Thoracic aorta (tissue), 2 donors: ENCODE results near the gene NDUFS3. TPM values are rescaled to one million over a fixed set of nuclear protein-coding genes. Genes with fewer than 3 reads are reported as not detected.

Source experiments
- ATAC-seq: fragments of 150-250 bp; one replicate; pipeline ENCODE4 v1.8.0; 2017; ENCODE audit warnings: low read depth; ENCODE audit not compliant: insufficient number of reproducible peaks, low FRiP score
- DNase-seq: peaks from one replicate; pipeline ENCODE4 v3.0.0-alpha.2; 2020; ENCODE audit warnings: low spot score
- H3K27ac ChIP-seq, 2 donors: fragments of 200-600 bp; sonication (generic); 1 replicate in 1 of 2; 2 replicates in 1 of 2; pipeline ENCODE4 v1.5.1; 2016; ENCODE audit warnings: mild to moderate bottlenecking in 2 of 2, moderate library complexity in 2 of 2
- H3K27me3 ChIP-seq: fragments of 200-600 bp; sonication (generic); replicated peaks from 2 replicates; pipeline ENCODE4 v1.6.0; 2016; ENCODE audit warnings: mild to moderate bottlenecking; ENCODE audit not compliant: insufficient read depth
- H3K36me3 ChIP-seq: fragments of 200-600 bp; sonication (generic); one replicate; pipeline ENCODE4 v1.5.1; 2016
- H3K4me1 ChIP-seq, 2 donors: fragments of 200-600 bp; sonication (generic); 1 replicate in 1 of 2; 2 replicates in 1 of 2; pipeline versions ENCODE4 v1.5.1 to v1.6.0; 2016; ENCODE audit warnings: low read depth in 2 of 2, mild to moderate bottlenecking in 1 of 2; ENCODE audit not compliant: control insufficient read depth in 1 of 2
- H3K4me3 ChIP-seq: fragments of 200-600 bp; sonication (generic); 2 replicates; pipeline ENCODE4 v1.5.1; 2016; ENCODE audit warnings: mild to moderate bottlenecking
- H3K9me3 ChIP-seq: fragments of 200-600 bp; sonication (generic); 2 replicates; pipeline ENCODE4 v1.5.1; 2016
- CTCF ChIP-seq: fragments of 200-600 bp; sonication (generic); IDR thresholded peaks from one replicate; pipeline ENCODE4 v1.5.1; 2019; ENCODE audit warnings: antibody characterized with exemption
- total RNA-seq, 2 donors: library from RNA; depleted of rRNA; stranded (reverse); fragments of >200 nt; gene quantifications; one replicate each; pipeline versions ENCODE4 v1.1.0 to v1.2.3, GENCODE V29; 2016

NDUFS3 gene
- total RNA-seq, 2 donors from 2014 or later, result 29.9 to 75.7 TPM

DNA sequence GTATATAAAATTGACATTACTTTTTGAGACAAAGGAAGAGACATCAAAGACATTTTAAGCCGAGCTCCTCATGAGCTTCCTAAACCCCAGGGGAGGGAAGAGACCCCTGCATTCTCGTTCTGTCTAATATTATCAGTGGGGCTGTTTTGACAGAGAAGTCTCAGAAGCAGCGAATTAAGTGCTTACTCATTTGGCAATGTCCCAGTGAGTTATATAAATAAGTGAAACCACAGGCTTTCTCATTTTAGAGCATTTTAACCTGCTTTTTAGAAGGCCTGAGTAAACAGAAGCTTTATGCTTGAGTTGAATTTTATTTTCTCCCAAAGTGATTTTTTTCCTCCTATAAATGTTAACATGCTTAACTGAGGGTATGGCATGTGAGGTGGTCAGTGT, 38.5 kb downstream of the NDUFS3 start:
- Histone ChIP-seq H3K4me1 (no peaks in the 10 kb centered on the region), H3K27me3 (no peaks in the 10 kb centered on the region), H3K27ac (no peak overlapping the region), H3K36me3 (peaks cover 25% of the 10 kb centered on the region), H3K4me3 (no peak overlapping the region), H3K9me3 (no peaks in the 10 kb centered on the region)
- DNase-seq (no peak), ATAC-seq (no peak)
- no peak for TF ChIP-seq CTCF

DNA sequence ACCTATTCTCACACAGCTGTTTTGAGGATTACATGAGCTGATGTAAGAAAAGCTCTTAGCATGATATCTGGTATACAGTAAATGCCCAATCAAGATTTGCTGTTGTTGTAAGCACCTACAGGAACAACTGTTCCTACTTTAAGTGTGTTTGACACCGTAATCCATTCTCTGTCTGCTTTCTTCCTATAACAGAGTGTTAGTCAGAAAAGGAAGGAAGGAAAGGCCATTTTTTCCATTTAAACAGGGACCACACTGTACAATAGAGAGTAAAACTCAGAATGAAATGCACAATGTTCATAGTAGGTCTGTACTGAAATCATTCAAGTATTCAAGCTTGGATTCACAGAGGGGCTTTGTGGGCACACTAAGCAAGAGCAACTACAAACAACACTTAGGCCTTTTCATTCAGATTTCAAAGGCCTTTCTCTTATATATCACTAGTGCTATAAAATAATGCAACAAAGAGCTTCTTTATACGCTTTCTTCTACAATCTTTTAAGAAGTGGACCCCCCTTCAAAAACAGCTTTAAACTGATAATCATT, 42.0 kb downstream of the NDUFS3 start:
- no peak for ATAC-seq
- peaks cover 36% of the 10 kb centered on the region for H3K36me3 ChIP-seq

DNA sequence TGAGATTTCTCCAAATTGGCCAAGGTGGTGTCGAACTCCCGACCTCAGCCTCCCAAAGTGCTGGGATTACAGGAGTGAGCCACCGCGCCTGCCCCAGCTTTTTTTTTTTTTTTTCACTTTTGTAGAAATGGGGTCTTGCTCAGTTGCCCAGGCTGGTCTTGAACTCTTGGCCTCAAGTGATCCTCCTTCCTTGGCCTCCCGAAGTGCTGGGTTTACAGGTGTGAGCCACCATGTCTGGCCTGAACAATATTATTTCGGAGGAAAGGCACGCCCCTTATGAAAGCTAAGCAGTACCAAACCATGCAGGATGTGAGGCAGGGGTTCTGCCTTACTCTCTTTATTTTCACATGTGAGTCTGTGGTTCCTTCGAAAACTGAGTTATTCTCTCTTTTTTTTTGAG, 47.4 kb downstream of the NDUFS3 start:
- Histone ChIP-seq H3K4me3 (no peak overlapping the region), H3K9me3 (no peaks in the 10 kb centered on the region), H3K4me1 (no peaks in the 10 kb centered on the region), H3K27ac (no peak overlapping the region), H3K36me3 (peaks cover 56% of the 10 kb centered on the region), H3K27me3 (no peaks in the 10 kb centered on the region)
- DNase-seq (no peak), ATAC-seq (no peak)
- no peak for TF ChIP-seq CTCF

More for the DNA sequence above, 42.0 kb downstream of the NDUFS3 start:
- no peaks in the 10 kb centered on the region for H3K27me3 ChIP-seq
- no peaks in the 10 kb centered on the region for H3K4me1 ChIP-seq
- H3K27ac ChIP-seq, result no peak overlapping the region
- no peak for DNase-seq
- no peaks in the 10 kb centered on the region for H3K9me3 ChIP-seq
- no peak overlapping the region for H3K4me3 ChIP-seq
- TF ChIP-seq CTCF, result no peak

DNA sequence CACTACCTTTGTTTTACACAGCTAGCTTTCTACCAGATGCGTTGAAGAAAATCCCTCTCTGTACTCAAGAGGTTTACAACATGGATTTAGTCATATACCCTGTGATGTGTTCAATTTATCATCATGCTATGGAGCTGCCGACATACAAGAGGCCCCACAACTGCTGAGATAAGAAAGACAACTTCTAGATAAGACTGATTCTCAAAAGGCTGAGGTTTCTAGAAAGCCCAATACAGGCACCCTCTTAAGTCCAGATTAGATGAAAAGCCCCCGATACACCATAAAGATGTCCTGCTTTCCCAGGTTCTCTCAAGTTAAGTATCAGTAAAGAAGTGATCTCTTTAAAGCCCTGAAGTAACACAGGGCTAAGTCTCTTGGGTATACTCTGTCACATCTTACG, 49.2 kb downstream of the NDUFS3 start:
- Histone ChIP-seq H3K27me3 (no peaks in the 10 kb centered on the region), H3K4me1 (no peaks in the 10 kb centered on the region), H3K9me3 (no peaks in the 10 kb centered on the region), H3K27ac (no peak overlapping the region), H3K36me3 (peaks cover 52% of the 10 kb centered on the region), H3K4me3 (no peak overlapping the region)
- ATAC-seq, result no peak
- no peak for TF ChIP-seq CTCF
- DNase-seq, result no peak

GRCh38 chr11:47631473-47631872, 52.6 kb downstream of the NDUFS3 start:
- H3K27ac ChIP-seq, result no peak overlapping the region
- H3K27me3 ChIP-seq, result no peaks in the 10 kb centered on the region
- H3K4me1 ChIP-seq, result no peaks in the 10 kb centered on the region
- no peaks in the 10 kb centered on the region for H3K9me3 ChIP-seq
- H3K36me3 ChIP-seq, result peaks cover 56% of the 10 kb centered on the region
- no peak overlapping the region for H3K4me3 ChIP-seq
- no peak for DNase-seq
- TF ChIP-seq CTCF, result no peak
- ATAC-seq, result no peak

Other genes starting within 250 kb of the NDUFS3 start
- not detected for gene MYBPC3, start 226.4 kb upstream of the NDUFS3 start, total RNA-seq
- 10 to 100 TPM; 35.0 to 44.4 TPM for gene SPI1, start 200.5 kb upstream of the NDUFS3 start, total RNA-seq
- gene SLC39A13, start 170.5 kb upstream of the NDUFS3 start, total RNA-seq, result 100 to 1,000 TPM in 1 of 2 donors, 10 to 100 TPM in 1; 97.7 to 163 TPM
- 100 to 1,000 TPM; 122 to 160 TPM for gene PSMC3, start 152.6 kb upstream of the NDUFS3 start, total RNA-seq
- gene RAPSN, start 129.9 kb upstream of the NDUFS3 start, total RNA-seq, result under 1 TPM in 1 of 2 donors, not detected in 1; 0.41 TPM
- gene CELF1, start 25.9 kb upstream of the NDUFS3 start, total RNA-seq, result 100 to 1,000 TPM; 112 to 114 TPM
- 100 to 1,000 TPM in 1 of 2 donors, 10 to 100 TPM in 1; 69.9 to 112 TPM for gene PTPMT1, start 13.5 kb upstream of the NDUFS3 start, total RNA-seq
- 10 to 100 TPM; 14.9 to 19.1 TPM for gene KBTBD4, start 104 bp upstream of the NDUFS3 start, total RNA-seq
- gene FAM180B, start 7.6 kb downstream of the NDUFS3 start, total RNA-seq, result 1 to 10 TPM in 1 of 2 donors, under 1 TPM in 1; 0.27 to 3.4 TPM
- gene C1QTNF4, start 15.3 kb downstream of the NDUFS3 start, total RNA-seq, result 1 to 10 TPM; 2.0 to 2.8 TPM
- 10 to 100 TPM; 21.9 to 47.8 TPM for gene MTCH2, start 63.5 kb downstream of the NDUFS3 start, total RNA-seq
- gene AGBL2, start 136.3 kb downstream of the NDUFS3 start, total RNA-seq, result under 1 TPM in 1 of 2 donors, not detected in 1; 0.95 TPM
- 100 to 1,000 TPM; 188 to 238 TPM for gene FNBP4, start 188.3 kb downstream of the NDUFS3 start, total RNA-seq